Measurements from ENCODE around the gene MAPKAP1. TPM values are rescaled to one million over a fixed set of nuclear protein-coding genes. Genes with fewer than 3 reads are reported as not detected.

MAPKAP1 gene
- total and polyA plus RNA-seq, 4 donors, result 44.5 to 64.0 (median 62.6) TPM

DNA sequence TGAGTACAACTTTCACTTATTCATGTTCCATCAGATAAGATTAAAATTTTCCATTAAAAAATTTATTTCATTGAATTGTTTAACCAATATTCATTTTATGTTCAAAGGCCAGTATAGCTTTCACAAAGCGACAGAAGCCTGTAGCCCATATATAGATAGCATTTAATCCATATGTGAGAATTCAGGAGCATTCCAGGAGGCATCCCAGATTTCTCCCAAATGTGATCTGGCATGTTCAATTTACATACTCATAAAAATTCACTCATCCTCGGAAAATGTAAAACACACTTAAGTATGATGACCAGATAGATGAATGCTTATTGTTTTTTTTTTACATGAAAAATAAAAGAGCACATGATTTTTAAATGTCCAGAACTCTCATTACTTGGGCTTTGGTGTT, 141.9 kb downstream of the MAPKAP1 start:
- Histone ChIP-seq H3K27ac (ENCODE audit: low read depth, low read length) (no peak overlapping the region), H3K9me3 (ENCODE audit: control insufficient read depth, insufficient read depth, low read length) (no peaks in the 10 kb centered on the region), H3K27me3 (ENCODE audit: control insufficient read depth, insufficient read depth, low read length) (no peaks in the 10 kb centered on the region), H3K4me1 (ENCODE audit: control insufficient read depth, insufficient read depth, low read length) (no peaks in the 10 kb centered on the region), H3K36me3 (ENCODE audit: control insufficient read depth, insufficient read depth, low read length) (no peaks in the 10 kb centered on the region), H3K4me3 (ENCODE audit: low read depth, low read length) (no peak overlapping the region)
- DNase-seq (ENCODE audit: low read depth in 4 of 6, low spot score in 6 of 6), result peak in 1 of 6 donors; percentile 62
- WGBS (ENCODE audit: insufficient coverage), result no CpG with 5 or more reads among the region's 2 CpGs

DNA sequence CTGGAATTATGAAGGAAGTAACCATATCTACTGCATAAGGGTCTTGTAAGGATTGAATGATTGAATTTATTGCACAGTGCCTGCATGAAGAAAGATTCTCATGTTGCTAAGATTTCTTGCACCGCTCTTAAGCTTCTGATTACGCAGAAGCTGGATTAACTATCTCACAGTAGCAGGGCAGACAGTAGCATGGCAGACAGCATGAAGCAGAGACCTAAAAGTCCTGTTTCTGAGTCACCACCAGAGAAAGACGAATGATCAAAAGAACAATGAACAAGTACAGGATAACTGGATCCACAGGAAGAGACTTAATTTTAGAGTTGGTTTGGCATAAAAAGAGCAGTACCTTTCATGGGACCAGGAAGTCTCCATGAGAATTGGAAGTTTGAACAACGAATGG, 142.4 kb downstream of the MAPKAP1 start:
- DNase-seq (ENCODE audit: low read depth in 4 of 6, low spot score in 6 of 6), result peak in 1 of 6 donors; percentile 24
- no peak overlapping the region for H3K27ac ChIP-seq (ENCODE audit: low read depth, low read length)
- H3K4me1 ChIP-seq (ENCODE audit: control insufficient read depth, insufficient read depth, low read length), result no peaks in the 10 kb centered on the region
- H3K9me3 ChIP-seq (ENCODE audit: control insufficient read depth, insufficient read depth, low read length), result no peaks in the 10 kb centered on the region
- H3K4me3 ChIP-seq (ENCODE audit: low read depth, low read length), result no peak overlapping the region
- H3K27me3 ChIP-seq (ENCODE audit: control insufficient read depth, insufficient read depth, low read length), result no peaks in the 10 kb centered on the region
- WGBS (ENCODE audit: insufficient coverage), result 94% methylated on average over 2 of the region's 4 CpGs
- no peaks in the 10 kb centered on the region for H3K36me3 ChIP-seq (ENCODE audit: control insufficient read depth, insufficient read depth, low read length)

DNA sequence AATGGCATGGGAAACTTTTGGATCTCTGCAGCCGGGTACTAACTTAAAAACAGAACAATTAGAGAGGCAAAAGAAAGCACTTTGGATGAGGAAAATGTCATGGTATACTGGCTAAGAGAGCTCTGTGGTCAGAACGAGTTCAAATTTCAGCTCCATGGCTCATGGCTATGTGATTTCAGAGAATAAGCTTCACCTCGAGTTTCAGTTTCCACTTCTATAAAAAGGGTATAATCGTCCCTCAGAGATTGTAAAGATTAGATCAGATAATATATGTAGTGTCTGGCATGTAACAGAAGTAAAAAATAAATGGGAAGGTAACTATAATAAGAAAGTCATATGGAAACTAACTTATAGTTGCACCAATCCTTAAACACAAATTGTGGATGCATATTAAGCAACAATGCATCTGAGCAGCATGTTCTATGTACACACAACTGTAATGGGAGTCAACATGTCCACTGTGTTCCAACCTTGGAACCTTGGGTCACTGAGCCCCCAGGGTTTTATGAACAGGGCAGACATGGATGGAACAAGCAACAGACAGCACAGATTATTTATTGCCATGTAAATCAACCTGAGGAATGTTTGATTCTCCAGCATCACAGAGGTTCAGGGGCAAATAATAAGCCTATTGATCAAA, 145.4 kb downstream of the MAPKAP1 start:
- Histone ChIP-seq H3K4me1 (ENCODE audit: control insufficient read depth, insufficient read depth, low read length) (no peaks in the 10 kb centered on the region), H3K27ac (ENCODE audit: low read depth, low read length) (no peak overlapping the region), H3K36me3 (ENCODE audit: control insufficient read depth, insufficient read depth, low read length) (no peaks in the 10 kb centered on the region), H3K27me3 (ENCODE audit: control insufficient read depth, insufficient read depth, low read length) (no peaks in the 10 kb centered on the region), H3K4me3 (ENCODE audit: low read depth, low read length) (no peak overlapping the region), H3K9me3 (ENCODE audit: control insufficient read depth, insufficient read depth, low read length) (no peaks in the 10 kb centered on the region)
- no peak for DNase-seq (ENCODE audit: low read depth in 4 of 6, low spot score in 6 of 6)
- 90% methylated on average over 1 of the region's 4 CpGs for WGBS (ENCODE audit: insufficient coverage)

DNA sequence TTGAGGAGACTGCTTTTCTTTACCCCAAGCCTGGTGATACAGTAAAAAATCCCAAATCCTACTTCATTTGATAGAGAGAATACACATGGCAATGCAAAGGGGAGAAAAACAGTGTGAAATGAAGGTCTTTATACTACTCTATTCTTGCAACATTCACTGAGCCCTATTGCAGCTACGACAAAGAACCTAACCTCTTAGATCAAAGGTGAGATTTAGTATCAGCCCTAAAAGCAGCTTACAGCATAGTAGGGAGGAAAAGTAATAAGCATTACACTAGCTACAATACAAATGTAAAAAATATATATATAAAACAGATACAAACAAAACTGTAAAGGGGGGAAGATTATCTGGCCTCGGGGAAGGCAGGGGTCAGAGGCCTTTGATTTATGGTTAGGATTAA, 147.1 kb downstream of the MAPKAP1 start:
- H3K27me3 ChIP-seq (ENCODE audit: control insufficient read depth, insufficient read depth, low read length), result no peaks in the 10 kb centered on the region
- no peak overlapping the region for H3K4me3 ChIP-seq (ENCODE audit: low read depth, low read length)
- WGBS (ENCODE audit: insufficient coverage), result no CpG with 5 or more reads among the region's 2 CpGs
- H3K36me3 ChIP-seq (ENCODE audit: control insufficient read depth, insufficient read depth, low read length), result no peaks in the 10 kb centered on the region
- no peak overlapping the region for H3K27ac ChIP-seq (ENCODE audit: low read depth, low read length)
- H3K9me3 ChIP-seq (ENCODE audit: control insufficient read depth, insufficient read depth, low read length), result no peaks in the 10 kb centered on the region
- H3K4me1 ChIP-seq (ENCODE audit: control insufficient read depth, insufficient read depth, low read length), result no peaks in the 10 kb centered on the region
- no peak for DNase-seq (ENCODE audit: low read depth in 4 of 6, low spot score in 6 of 6)

DNA sequence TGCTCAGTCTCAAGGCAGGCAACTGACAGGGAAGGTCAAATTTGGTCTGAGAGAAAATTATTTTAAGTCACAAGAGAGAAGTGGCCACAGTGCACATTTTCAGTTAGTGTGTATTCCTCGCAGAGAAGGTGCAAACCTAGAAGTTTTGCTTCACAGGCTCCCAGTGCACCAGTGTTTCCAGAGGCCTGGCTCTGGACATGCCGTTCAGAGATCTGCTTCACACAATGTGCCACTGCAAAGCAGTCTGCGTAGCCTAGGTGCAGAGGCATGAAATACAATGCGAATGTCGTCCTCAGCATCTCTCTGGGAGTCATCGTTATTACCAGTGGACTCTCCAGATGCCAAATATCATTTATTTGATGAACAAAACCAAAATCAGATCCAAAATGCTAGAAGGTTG, 147.8 kb downstream of the MAPKAP1 start:
- H3K4me3 ChIP-seq (ENCODE audit: low read depth, low read length), result no peak overlapping the region
- WGBS (ENCODE audit: insufficient coverage), result 73% methylated on average over 3 of the region's 6 CpGs
- H3K4me1 ChIP-seq (ENCODE audit: control insufficient read depth, insufficient read depth, low read length), result no peaks in the 10 kb centered on the region
- H3K27ac ChIP-seq (ENCODE audit: low read depth, low read length), result no peak overlapping the region
- peak in 1 of 6 donors; percentile 15 for DNase-seq (ENCODE audit: low read depth in 4 of 6, low spot score in 6 of 6)
- H3K27me3 ChIP-seq (ENCODE audit: control insufficient read depth, insufficient read depth, low read length), result no peaks in the 10 kb centered on the region
- H3K36me3 ChIP-seq (ENCODE audit: control insufficient read depth, insufficient read depth, low read length), result no peaks in the 10 kb centered on the region
- H3K9me3 ChIP-seq (ENCODE audit: control insufficient read depth, insufficient read depth, low read length), result no peaks in the 10 kb centered on the region

DNA sequence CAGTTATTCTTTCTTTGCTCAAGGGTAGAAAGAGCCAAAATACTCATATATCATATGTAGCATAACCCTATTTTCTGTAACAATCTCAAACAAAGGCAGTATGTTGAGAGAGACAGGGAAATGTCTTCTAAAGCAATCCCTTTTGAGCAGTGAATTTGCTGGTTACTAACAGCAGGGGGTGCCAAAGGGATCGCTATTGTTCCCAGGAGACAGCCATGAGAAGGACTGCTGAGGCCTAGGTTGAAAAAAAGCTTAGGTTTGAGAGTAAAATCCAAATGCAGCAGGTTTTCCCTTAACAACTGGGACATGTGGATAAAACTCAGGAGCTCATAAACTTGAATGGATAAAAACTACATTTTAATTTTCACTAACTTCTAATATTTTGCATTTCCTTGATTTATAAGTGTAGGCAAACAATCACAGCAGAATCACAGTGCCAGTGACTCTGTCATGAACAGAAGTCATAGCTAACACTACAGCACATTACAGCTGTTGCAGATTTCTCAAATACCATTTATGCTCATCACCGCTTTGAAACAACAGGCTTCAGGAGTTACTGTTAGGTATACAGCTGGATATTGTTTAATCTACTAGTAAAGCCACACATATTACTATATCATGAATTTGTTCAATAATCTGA, 148.4 kb downstream of the MAPKAP1 start:
- H3K4me3 ChIP-seq (ENCODE audit: low read depth, low read length), result no peak overlapping the region
- H3K9me3 ChIP-seq (ENCODE audit: control insufficient read depth, insufficient read depth, low read length), result no peaks in the 10 kb centered on the region
- WGBS (ENCODE audit: insufficient coverage), result 0% methylated on average over 1 of the region's 2 CpGs
- no peak overlapping the region for H3K27ac ChIP-seq (ENCODE audit: low read depth, low read length)
- H3K27me3 ChIP-seq (ENCODE audit: control insufficient read depth, insufficient read depth, low read length), result no peaks in the 10 kb centered on the region
- H3K36me3 ChIP-seq (ENCODE audit: control insufficient read depth, insufficient read depth, low read length), result no peaks in the 10 kb centered on the region
- peak in 4 of 6 donors; percentile 51 to 93 (median 76) for DNase-seq (ENCODE audit: low read depth in 4 of 6, low spot score in 6 of 6)
- no peaks in the 10 kb centered on the region for H3K4me1 ChIP-seq (ENCODE audit: control insufficient read depth, insufficient read depth, low read length)

DNA sequence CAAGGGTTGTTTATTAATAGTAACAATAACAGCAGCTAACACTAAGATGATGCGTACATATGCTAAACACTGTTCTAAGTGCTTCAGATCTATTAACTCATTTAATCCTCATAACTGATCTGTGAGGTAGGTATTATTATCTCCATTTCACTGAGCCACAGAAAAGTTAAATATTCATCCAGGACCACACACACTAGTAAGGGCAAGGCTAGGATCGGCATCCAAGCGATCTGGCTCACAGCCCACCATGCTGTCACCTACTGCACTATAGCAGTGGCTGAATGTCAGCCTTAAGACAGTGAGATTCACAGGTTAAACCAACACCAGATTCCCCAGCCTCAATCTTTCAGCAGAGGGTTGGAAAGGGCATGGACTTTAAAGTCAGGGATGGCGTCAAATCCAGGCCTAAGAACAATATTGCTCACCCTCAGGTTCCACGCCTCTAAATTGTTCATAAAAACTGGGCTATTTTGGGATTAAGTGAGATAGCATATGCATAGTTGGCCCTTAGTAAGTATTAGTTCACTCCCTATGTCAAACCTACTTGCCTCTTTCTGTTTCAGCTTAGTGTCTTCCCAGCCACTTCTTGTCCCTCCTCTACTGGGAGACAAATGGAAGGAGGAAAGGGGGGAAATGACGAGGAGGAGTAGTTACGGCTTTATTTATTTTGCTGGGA, 150.8 kb downstream of the MAPKAP1 start:
- Histone ChIP-seq H3K9me3 (ENCODE audit: control insufficient read depth, insufficient read depth, low read length) (no peaks in the 10 kb centered on the region), H3K27ac (ENCODE audit: low read depth, low read length) (no peak overlapping the region), H3K4me3 (ENCODE audit: low read depth, low read length) (no peak overlapping the region), H3K27me3 (ENCODE audit: control insufficient read depth, insufficient read depth, low read length) (no peaks in the 10 kb centered on the region), H3K4me1 (ENCODE audit: control insufficient read depth, insufficient read depth, low read length) (no peaks in the 10 kb centered on the region), H3K36me3 (ENCODE audit: control insufficient read depth, insufficient read depth, low read length) (no peaks in the 10 kb centered on the region)
- no CpG with 5 or more reads among the region's 7 CpGs for WGBS (ENCODE audit: insufficient coverage)
- DNase-seq (ENCODE audit: low read depth in 4 of 6, low spot score in 6 of 6), result no peak

DNA sequence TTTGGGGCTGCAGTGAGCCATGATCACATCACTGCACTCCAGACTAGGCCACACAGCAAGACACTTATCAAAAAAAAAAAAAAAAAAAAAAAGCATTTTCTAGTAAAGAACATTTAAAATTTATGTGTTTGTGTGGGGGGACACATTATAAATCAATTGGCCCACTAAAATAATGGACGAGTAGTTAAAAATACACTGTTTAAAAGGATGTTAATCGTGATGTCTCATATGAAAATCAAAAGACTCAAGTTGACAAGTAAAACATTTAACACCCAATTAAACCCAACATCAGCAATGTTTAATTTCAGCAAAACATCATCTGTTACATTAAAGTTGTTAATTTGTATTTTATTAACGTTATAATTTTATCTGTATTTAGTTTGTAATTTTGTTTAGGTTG, 152.3 kb downstream of the MAPKAP1 start:
- DNase-seq (ENCODE audit: low read depth in 4 of 6, low spot score in 6 of 6), result no peak
- Histone ChIP-seq H3K4me1 (ENCODE audit: control insufficient read depth, insufficient read depth, low read length) (no peaks in the 10 kb centered on the region), H3K36me3 (ENCODE audit: control insufficient read depth, insufficient read depth, low read length) (no peaks in the 10 kb centered on the region), H3K27me3 (ENCODE audit: control insufficient read depth, insufficient read depth, low read length) (no peaks in the 10 kb centered on the region), H3K9me3 (ENCODE audit: control insufficient read depth, insufficient read depth, low read length) (no peaks in the 10 kb centered on the region), H3K4me3 (ENCODE audit: low read depth, low read length) (no peak overlapping the region), H3K27ac (ENCODE audit: low read depth, low read length) (no peak overlapping the region)
- no CpG with 5 or more reads among the region's 3 CpGs for WGBS (ENCODE audit: insufficient coverage)

DNA sequence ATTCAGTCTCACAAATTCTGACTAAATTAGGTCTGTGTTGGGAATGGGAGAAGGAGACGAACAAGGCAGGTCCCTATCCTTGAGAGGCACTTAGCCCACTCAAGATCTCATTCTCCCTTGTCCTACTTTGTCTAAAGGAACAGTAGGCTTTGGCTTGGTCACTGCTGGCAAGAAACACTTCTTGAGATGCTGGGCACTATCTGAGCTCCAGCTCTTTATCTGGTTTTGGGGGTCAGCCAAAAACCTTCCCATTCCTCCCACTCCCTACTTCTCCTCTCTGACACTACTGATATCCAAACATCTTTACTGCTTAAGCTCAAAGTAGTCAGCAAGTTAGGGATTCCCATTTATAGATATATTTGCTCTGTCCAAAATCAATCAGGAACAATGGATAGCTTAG, 155.2 kb downstream of the MAPKAP1 start:
- DNase-seq (ENCODE audit: low read depth in 4 of 6, low spot score in 6 of 6), result no peak
- peaks cover 7% of the 10 kb centered on the region for H3K4me1 ChIP-seq (ENCODE audit: control insufficient read depth, insufficient read depth, low read length)
- H3K27ac ChIP-seq (ENCODE audit: low read depth, low read length), result no peak overlapping the region
- no peaks in the 10 kb centered on the region for H3K9me3 ChIP-seq (ENCODE audit: control insufficient read depth, insufficient read depth, low read length)
- no CpG with 5 or more reads among the region's 1 CpG for WGBS (ENCODE audit: insufficient coverage)
- H3K4me3 ChIP-seq (ENCODE audit: low read depth, low read length), result no peak overlapping the region
- no peaks in the 10 kb centered on the region for H3K27me3 ChIP-seq (ENCODE audit: control insufficient read depth, insufficient read depth, low read length)
- H3K36me3 ChIP-seq (ENCODE audit: control insufficient read depth, insufficient read depth, low read length), result no peaks in the 10 kb centered on the region

All from spinal cord (tissue), 10 donors.